SK-N-SH treated with all-trans-retinoic acid at 6 μM for 48 hours (cell line): ENCODE data around the gene PLCD4.

Source experiments
- ATAC-seq: fragments of 200-7000 bp; cut with Tn5 transposase; 3 replicates; pipeline ENCODE4 v1.9.1; 2020; ENCODE audit warnings: mild to moderate bottlenecking, moderate library complexity
- ARNTL ChIP-seq: fragments of 450-650 bp; formaldehyde crosslinking; IDR thresholded peaks from 2 replicates; pipeline ENCODE4 v1.5.0; 2020; ENCODE audit warnings: low read depth, mild to moderate bottlenecking, moderate library complexity, borderline replicate concordance
- BACH2 ChIP-seq: fragments of 250-450 bp; sonication (Bioruptor Pico); IDR thresholded peaks from 2 replicates; pipeline ENCODE4 v1.9.0; 2021; ENCODE audit warnings: mild to moderate bottlenecking, borderline replicate concordance
- CREB5 ChIP-seq: fragments of 250-450 bp; sonication (Bioruptor Pico); IDR thresholded peaks from 2 replicates; pipeline ENCODE4 v1.5.1; 2020; ENCODE audit warnings: low read depth, mild to moderate bottlenecking, moderate library complexity
- CSDC2 ChIP-seq: fragments of 250-450 bp; sonication (Bioruptor Pico); IDR thresholded peaks from 2 replicates; pipeline ENCODE4 v1.5.0; 2020; ENCODE audit warnings: mild to moderate bottlenecking, moderate library complexity
- ESRRG ChIP-seq: fragments of 250-450 bp; sonication (Bioruptor Pico); IDR thresholded peaks from 2 replicates; pipeline ENCODE4 v1.6.1; 2021; ENCODE audit warnings: mild to moderate bottlenecking
- GLIS3 ChIP-seq: fragments of 250-450 bp; sonication (Bioruptor Pico); IDR thresholded peaks from 2 replicates; pipeline ENCODE4 v1.5.0; 2020; ENCODE audit warnings: mild to moderate bottlenecking, moderate library complexity
- OSR1 ChIP-seq: fragments of 250-450 bp; sonication (Bioruptor Pico); IDR thresholded peaks from 2 replicates; pipeline ENCODE4 v1.8.0; 2022; ENCODE audit warnings: moderate library complexity, mild to moderate bottlenecking, inconsistent platforms
- PATZ1 ChIP-seq: fragments of 250-450 bp; sonication (Bioruptor Pico); IDR thresholded peaks from 2 replicates; pipeline ENCODE4 v1.8.0; 2020; ENCODE audit warnings: mild to moderate bottlenecking, moderate library complexity, borderline replicate concordance
- POU6F1 ChIP-seq: fragments of 250-450 bp; sonication (Bioruptor Pico); IDR thresholded peaks from 2 replicates; pipeline ENCODE4 v1.8.0; 2021; ENCODE audit warnings: low read depth, mild to moderate bottlenecking, moderate library complexity, borderline replicate concordance
- PPARA ChIP-seq: fragments of 250-450 bp; sonication (Bioruptor Pico); IDR thresholded peaks from 2 replicates; pipeline ENCODE4 v1.5.0; 2020; ENCODE audit warnings: mild to moderate bottlenecking, borderline replicate concordance
- RARB ChIP-seq: fragments of 250-450 bp; sonication (Bioruptor Pico); IDR thresholded peaks from 2 replicates; pipeline ENCODE4 v1.8.0; 2021; ENCODE audit warnings: mild to moderate bottlenecking, moderate library complexity
- TCF4 ChIP-seq: fragments of 250-450 bp; sonication (Bioruptor Pico); IDR thresholded peaks from 2 replicates; pipeline ENCODE4 v1.8.0; 2021; ENCODE audit warnings: mild to moderate bottlenecking, moderate library complexity, borderline replicate concordance
- TOX ChIP-seq: fragments of 250-450 bp; sonication (Bioruptor Pico); IDR thresholded peaks from 2 replicates; pipeline ENCODE4 v1.8.0; 2021; ENCODE audit warnings: mild to moderate bottlenecking, moderate library complexity, borderline replicate concordance
- ZC3H10 ChIP-seq: fragments of 250-450 bp; sonication (Bioruptor Pico); IDR thresholded peaks from 2 replicates; pipeline ENCODE4 v1.5.1; 2021; ENCODE audit warnings: mild to moderate bottlenecking, moderate library complexity
- ZFP30 ChIP-seq: fragments of 450-650 bp; formaldehyde crosslinking; IDR thresholded peaks from 2 replicates; pipeline ENCODE4 v1.5.0; 2022; ENCODE audit warnings: mild to moderate bottlenecking, moderate library complexity
- ZNF565 ChIP-seq: fragments of 450-650 bp; formaldehyde crosslinking; conservative IDR thresholded peaks from 2 replicates; pipeline ENCODE4 v1.5.0; 2020; ENCODE audit warnings: low read depth, mild to moderate bottlenecking, moderate library complexity
- ZNF70 ChIP-seq: fragments of 450-650 bp; formaldehyde crosslinking; IDR thresholded peaks from 2 replicates; pipeline ENCODE4 v1.5.0; 2020; ENCODE audit warnings: mild to moderate bottlenecking, moderate library complexity
- TF ChIP-seq, protein P1 (sequence below): fragments of 250-450 bp; sonication (Bioruptor Pico); IDR thresholded peaks from 2 replicates; pipeline ENCODE4 v1.5.0; 2020; ENCODE audit warnings: mild to moderate bottlenecking, moderate library complexity

Gene PLCD4

DNA sequence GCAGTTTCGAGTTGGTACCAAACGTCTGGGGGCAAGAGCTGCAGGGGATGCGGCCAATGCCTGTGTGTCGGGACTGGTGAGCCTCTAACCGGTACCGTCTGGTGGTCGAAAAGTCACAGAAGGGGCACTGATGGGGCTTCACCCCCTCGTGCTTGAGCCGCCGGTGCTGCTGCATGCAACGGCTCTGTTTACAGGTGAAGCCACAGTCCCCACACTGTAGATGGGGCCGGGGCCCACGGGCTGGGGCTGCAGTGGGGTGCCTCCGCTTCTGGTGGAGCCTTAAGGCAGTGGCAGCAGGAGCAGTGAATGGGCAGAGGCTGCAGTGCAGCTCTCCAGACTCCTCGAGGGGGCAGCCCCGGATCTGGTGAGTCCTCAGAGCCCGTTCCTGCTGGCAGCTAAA is 35.1 kb downstream of the PLCD4 start:
- ATAC-seq: no peak
- TF ChIP-seq POU6F1 (CRISPR knock-in tag) (no peak), ESRRG (CRISPR knock-in tag) (no peak), RARB (CRISPR knock-in tag) (no peak), CSDC2 (CRISPR knock-in tag) (no peak), TCF4 (CRISPR knock-in tag) (no peak), ZNF70 (CRISPR knock-in tag) (no peak), CREB5 (no peak), BACH2 (no peak), OSR1 (CRISPR knock-in tag) (no peak), ZNF565 (CRISPR knock-in tag) (no peak)
- TF ChIP-seq, protein P1, sequence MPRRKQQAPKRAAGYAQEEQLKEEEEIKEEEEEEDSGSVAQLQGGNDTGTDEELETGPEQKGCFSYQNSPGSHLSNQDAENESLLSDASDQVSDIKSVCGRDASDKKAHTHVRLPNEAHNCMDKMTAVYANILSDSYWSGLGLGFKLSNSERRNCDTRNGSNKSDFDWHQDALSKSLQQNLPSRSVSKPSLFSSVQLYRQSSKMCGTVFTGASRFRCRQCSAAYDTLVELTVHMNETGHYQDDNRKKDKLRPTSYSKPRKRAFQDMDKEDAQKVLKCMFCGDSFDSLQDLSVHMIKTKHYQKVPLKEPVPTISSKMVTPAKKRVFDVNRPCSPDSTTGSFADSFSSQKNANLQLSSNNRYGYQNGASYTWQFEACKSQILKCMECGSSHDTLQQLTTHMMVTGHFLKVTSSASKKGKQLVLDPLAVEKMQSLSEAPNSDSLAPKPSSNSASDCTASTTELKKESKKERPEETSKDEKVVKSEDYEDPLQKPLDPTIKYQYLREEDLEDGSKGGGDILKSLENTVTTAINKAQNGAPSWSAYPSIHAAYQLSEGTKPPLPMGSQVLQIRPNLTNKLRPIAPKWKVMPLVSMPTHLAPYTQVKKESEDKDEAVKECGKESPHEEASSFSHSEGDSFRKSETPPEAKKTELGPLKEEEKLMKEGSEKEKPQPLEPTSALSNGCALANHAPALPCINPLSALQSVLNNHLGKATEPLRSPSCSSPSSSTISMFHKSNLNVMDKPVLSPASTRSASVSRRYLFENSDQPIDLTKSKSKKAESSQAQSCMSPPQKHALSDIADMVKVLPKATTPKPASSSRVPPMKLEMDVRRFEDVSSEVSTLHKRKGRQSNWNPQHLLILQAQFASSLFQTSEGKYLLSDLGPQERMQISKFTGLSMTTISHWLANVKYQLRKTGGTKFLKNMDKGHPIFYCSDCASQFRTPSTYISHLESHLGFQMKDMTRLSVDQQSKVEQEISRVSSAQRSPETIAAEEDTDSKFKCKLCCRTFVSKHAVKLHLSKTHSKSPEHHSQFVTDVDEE (CRISPR knock-in tag): no peak

GRCh38 chr2:218643751-218644310 is 36.1 kb downstream of the PLCD4 start:
- ATAC-seq: no peak
- TF ChIP-seq TOX (CRISPR knock-in tag) (no peak), PATZ1 (no peak)

DNA sequence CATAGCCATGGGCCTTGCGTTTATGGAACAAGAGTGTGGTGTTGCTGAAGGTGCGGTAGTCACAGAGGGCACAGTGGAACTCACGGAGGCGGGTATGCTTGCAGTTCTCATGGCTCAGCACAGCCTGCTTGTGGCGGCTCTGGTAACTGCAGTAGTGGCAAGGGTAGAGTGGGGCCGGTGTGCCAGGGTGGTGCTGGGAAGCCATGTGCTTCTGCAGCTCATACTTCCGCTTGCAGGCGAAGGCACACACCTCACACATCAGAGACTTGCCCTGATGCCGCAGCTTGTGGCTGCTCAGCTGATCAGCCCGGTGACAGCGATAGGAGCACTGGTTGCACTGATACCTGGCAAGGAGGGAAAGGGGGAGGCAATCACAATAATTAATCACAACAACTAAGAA is 37.0 kb downstream of the PLCD4 start:
- ATAC-seq: no peak
- TF ChIP-seq ZFP30 (CRISPR knock-in tag) (no peak), ZC3H10 (CRISPR knock-in tag) (no peak), GLIS3 (CRISPR knock-in tag) (no peak), PPARA (no peak), ARNTL (CRISPR knock-in tag) (no peak)
- TF ChIP-seq, all 23 proteins: peak for 0

- TF ChIP-seq GLIS3 (CRISPR knock-in tag): no peak
- no peak for TF ChIP-seq BACH2
- TF ChIP-seq, protein P1 (CRISPR knock-in tag): no peak
- TF ChIP-seq CSDC2 (CRISPR knock-in tag): no peak
- no peak for TF ChIP-seq PPARA
- ATAC-seq: no peak
Observed at GRCh38 chr2:218645126-218645525, 37.4 kb downstream of the PLCD4 start.
